ENCODE measurements around the gene MAP3K8. TPM values are rescaled to one million over a fixed set of nuclear protein-coding genes. Genes with fewer than 3 reads are reported as not detected.
A peak's percentile ranks its signal among the peaks of the same experiment; 100 is the strongest.

The MAP3K8 gene
- total RNA-seq, 1 experiment from 2014 or later: 0.32 TPM

DNA sequence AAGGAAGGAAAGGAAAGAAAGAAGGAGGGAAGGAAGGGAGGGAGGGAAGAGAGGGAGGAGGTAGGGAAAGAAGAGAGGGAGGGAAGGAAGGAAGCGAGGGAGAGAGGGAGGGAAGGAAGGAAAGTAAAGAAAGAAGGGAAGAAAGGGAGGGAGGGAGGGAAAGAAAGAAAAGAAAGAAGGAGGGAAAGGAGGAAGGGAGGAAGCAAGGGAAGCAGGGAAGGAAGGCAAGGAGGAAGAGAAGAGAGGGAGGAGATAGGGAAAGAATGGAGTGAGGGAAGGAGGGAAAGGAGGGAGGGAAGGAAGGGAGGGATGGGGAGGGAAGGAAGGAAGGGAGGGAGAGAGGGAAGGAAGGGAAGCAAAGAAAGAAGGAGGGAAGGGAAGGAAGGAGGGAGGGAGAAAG, 65.8 kb downstream of the MAP3K8 start:
- DNase-seq (ENCODE audit: low read depth, low spot score): no peak
- in situ Hi-C loops (cut with HindIII; ENCODE audit: low pct_unique_long_range_greater_than_20kb, low sequenced_read_pairs): no loop called here

DNA sequence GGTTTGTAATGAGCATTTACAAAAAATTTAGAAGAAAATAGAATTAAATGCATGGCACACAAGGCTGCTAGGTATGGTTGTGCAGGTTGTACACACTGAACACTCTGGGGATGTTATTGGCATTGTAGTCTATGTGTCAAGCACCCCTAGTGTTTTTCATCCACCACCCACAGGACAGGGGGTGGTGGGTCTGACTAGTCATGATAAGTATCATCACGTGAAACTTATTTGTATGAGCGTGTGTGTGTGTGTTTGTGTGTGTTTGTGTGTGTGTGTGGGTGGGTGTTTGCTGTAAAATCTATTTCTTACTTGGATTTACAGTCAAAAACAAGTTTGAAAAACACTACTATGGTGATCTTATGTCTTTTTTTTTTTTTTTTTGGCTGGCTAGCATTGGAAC, 66.5 kb downstream of the MAP3K8 start:
- DNase-seq (ENCODE audit: low read depth, low spot score): no peak
- in situ Hi-C loops (cut with HindIII; ENCODE audit: low pct_unique_long_range_greater_than_20kb, low sequenced_read_pairs): no loop called here

DNA sequence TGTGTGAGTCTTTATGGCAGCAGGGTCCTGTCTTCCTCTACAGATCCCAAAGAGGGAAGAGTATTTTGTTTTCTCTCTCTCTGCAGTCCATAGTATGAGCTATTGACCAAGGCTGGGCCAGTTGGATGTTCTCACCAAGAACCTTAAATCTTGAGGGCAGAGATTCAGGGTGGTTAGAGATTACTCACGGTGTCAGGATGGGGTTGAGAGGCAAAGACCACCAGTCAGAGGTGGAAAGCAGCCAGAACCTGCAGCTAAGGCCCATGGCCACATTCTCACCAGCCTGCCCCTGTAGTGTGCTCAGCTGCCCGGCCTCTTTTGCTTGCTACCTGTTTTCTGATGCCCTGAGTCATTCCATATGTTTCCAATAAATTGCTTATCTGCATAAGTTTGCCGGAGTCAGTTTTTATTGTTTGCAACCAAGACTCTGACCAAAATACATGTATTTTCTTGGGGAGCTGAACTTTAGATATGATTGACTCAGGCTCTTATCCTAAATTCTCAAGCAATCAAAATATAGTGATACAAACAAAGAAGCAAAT, 67.0 kb downstream of the MAP3K8 start:
- in situ Hi-C loops (cut with HindIII; ENCODE audit: low pct_unique_long_range_greater_than_20kb, low sequenced_read_pairs): no loop called here
- DNase-seq (ENCODE audit: low read depth, low spot score): no peak

DNA sequence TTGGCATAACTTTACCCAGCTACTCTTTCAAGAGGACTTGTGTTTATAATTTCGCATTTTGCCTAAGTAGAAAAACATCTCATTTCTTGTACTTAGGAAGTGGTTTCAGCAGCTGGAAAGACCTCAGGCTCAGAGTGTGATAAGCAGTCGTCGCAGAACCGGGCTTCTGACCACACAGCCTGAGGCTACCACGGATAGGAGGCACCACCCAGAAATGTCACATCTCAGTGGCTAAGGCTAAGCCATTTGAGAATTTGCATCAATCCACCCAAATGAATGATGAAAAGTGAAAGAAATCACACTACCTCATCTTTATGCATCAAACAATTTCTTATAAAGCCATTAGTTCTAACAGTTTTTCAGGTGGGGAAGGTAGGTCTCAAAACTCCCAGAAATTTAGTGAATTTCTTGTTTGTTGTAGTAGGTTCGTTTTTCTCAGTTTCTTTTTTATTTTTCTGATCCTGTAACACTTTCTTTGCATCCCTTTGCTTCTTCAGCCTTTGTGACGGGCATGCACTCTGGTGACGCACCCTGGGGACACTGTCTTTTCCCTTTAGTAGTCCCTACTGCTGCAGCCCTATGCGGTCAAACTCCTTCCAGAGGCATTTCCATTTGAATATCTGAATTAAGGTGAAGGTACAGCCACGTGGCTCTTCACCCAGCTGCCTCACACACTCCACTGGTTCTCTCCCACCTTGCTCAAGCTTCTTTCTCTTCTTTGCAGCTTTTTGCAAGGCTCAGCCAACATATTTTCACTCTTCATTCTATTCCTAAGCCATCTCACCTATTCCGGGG, 68.5 kb downstream of the MAP3K8 start:
- in situ Hi-C loops (cut with HindIII; ENCODE audit: low pct_unique_long_range_greater_than_20kb, low sequenced_read_pairs): no loop called here
- DNase-seq (ENCODE audit: low read depth, low spot score): no peak

DNA sequence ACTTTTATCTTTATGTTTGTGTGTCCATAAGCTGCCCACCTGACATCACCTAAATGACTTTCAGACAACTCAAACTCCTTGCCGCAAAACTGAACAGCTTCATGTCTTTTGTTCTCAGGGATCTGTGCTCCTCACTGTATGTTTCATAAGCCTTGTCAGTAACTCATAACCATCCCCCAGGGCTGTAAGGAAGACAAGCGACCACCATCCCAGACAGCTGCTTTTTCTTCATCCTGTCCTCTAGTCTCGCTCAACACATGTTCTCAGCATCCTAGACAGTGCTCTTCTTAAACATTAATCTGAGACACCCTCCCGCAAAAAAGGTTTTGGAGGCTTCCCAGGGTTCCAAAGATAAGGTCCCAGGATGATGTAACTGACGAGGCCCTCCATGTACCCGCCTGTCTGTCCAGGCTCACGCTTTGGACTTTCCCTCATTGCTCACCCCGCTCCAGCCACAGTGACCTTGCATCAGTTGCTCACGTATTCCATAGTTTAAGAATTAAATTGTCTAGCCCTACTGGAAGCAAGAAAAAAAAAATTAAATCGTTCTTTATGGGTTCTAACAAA, 69.8 kb downstream of the MAP3K8 start:
- no peak for DNase-seq (ENCODE audit: low read depth, low spot score)
- in situ Hi-C loops (cut with HindIII; ENCODE audit: low pct_unique_long_range_greater_than_20kb, low sequenced_read_pairs): no loop called here

DNA sequence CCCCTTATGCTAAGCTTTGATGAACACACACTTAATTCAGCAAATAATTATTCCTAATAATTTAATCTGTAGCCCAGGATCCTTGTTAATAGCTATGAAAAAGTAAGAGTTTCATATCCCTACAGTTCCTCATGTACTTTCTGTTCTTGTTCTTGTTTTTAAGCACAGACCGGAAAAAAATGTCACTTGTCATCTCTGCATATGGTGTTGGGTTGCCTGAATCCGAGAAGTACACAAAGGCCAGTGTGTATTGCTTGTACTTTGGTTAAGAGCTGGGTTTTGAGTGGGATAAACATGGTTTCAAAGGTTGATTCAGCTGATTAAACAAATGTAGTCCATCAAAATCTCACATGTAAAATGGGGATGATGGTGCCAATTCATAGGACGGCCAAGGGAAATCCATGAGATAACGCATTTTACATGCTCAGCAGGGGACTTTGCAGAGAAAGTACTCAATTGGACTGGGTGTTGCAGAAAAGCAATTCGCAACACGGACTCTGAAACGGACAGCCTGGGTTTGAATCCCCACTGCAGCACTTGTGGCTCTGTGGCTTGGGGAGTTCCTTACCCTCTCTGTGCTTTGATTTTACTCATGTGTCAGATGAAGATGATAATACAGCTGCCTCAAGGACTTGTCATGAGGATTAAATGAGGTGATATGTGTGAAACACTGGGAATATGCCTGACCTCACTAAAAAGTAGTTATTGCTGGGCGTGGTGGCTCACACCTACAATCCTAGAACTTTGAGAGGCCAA, 71.7 kb downstream of the MAP3K8 start:
- in situ Hi-C loops (cut with HindIII; ENCODE audit: low pct_unique_long_range_greater_than_20kb, low sequenced_read_pairs): no loop called here
- no peak for DNase-seq (ENCODE audit: low read depth, low spot score)

DNA sequence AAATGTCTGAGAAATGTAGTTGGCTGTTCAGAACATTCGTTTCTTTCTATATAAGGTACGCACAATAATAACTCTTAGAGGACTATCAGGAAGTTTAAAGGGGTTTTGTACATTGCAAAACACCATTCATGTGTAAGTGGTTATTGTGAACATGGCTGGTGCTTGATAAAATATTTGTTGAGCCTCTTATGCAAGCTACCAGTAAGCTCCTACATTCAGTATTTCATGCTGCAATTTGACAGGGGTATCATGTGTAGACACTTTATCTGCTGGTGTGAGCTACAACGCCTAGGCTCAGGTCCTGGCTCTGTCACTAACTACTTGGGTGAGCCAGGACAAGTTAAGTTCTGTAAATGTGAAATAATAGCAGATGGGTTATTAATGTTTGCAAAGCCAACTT, 75.5 kb downstream of the MAP3K8 start:
- in situ Hi-C loops (cut with HindIII; ENCODE audit: low pct_unique_long_range_greater_than_20kb, low sequenced_read_pairs): no loop called here
- no peak for DNase-seq (ENCODE audit: low read depth, low spot score)

DNA sequence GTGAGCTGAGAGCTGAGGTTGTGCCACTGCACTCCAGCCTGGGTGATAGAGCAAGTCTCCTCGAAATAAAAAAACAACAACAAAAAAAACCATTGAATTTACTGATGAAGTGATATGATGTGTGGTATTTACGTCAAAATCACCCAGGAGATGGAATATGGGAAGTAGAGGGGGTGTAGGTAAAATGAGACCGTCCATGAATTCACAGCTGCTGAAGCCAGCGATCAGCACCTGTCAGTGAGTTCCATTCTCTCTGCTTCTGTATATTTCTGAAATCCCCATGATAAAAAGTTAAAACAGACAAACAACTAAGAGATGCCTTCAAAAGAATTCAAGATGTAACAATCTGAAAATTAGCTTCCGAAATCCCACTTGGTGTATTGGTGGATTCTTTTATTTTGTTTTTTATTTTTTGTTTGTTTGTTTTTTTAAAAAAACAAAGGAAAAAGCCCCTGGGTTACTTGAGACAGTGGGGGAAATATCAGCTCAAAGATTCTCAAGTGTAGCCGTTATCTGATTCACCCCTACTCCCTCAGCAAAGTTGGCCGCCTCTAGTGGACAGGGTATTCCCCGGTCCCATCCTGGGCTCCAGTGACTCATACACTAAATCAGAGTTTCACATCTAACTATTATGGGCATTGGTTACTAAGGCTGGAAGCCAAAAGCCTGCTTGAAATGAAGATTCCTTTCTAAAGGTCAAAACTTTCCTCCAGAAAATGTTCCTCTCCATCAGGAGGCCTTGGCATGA, 76.4 kb downstream of the MAP3K8 start:
- peak; percentile 14 for DNase-seq (ENCODE audit: low read depth, low spot score)
- in situ Hi-C loops (cut with HindIII; ENCODE audit: low pct_unique_long_range_greater_than_20kb, low sequenced_read_pairs): no loop called here

DNA sequence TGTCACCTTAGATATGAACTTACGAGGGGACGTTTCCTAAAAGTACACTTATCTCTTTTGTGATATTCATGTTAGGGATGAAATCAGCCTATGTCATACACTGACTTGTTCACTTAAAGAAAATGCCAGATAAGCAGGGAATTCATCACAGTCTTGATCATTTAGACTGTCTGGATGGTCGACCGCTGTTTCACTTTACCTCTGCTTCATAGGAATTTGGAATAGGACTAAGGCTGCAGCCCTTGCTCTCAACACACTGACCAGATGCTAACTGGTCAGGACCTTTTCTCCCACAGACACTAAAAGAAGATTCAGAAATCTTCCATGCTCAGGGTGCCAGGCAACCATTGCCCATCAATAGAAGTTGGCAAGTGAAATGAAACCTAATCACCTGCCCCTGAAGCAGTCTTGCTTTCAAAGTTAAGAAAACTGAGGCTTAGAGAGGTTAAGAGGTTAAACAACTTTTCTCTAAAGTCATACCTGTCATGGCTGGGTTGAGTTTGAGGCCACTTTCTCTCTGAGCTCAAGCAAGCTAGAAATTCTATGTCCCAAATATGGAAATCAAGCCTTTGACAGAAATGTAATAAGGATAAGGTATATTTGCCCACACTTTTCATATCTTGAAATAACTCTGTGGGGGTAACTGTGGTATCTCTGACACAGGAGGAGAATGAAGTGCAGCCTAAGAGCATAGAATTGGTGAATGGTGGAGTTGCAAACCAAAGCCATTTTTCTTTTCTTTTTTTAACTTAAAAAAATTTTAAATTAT, 77.1 kb downstream of the MAP3K8 start:
- in situ Hi-C loops (cut with HindIII; ENCODE audit: low pct_unique_long_range_greater_than_20kb, low sequenced_read_pairs): no loop called here
- DNase-seq (ENCODE audit: low read depth, low spot score): no peak

Other genes with a start within 250 kb of the MAP3K8 start
- gene MTPAP, start 84.9 kb upstream of the MAP3K8 start, total RNA-seq (2014; rRNA removed; shearing (Covaris generic)): 24.8 and 26.5 TPM in 2 replicates
- not detected in 2 replicates for gene LYZL2, start 195.6 kb downstream of the MAP3K8 start, total RNA-seq (2014; rRNA removed; shearing (Covaris generic))